HepG2 (cell line): ENCODE results near the gene HCRT. TPM values are rescaled to one million over a fixed set of nuclear protein-coding genes. Genes with fewer than 3 reads are reported as not detected.
A peak's percentile ranks its signal among the peaks of the same experiment; 100 is the strongest.

Experiments
- HES4 ChIP-seq: sonication (generic); formaldehyde crosslinking; IDR thresholded peaks from 2 replicates; pipeline ENCODE4 v1.9.0; 2021; ENCODE audit warnings: mild to moderate bottlenecking, missing genetic modification reagents, borderline replicate concordance
- ISX ChIP-seq: sonication (generic); formaldehyde crosslinking; conservative IDR thresholded peaks from 2 replicates; pipeline ENCODE4 v1.5.0; 2020; ENCODE audit warnings: missing genetic modification reagents
- NFE2L2 ChIP-seq: fragments of 150-350 bp; IDR thresholded peaks from 2 replicates; pipeline ENCODE4 v1.6.1; 2014; ENCODE audit warnings: low read length
- PBX3 ChIP-seq: sonication (generic); formaldehyde crosslinking; IDR thresholded peaks from 2 replicates; pipeline ENCODE4 v1.8.1; 2023; ENCODE audit warnings: missing genetic modification reagents, inconsistent platforms, borderline replicate concordance
- PHF21A ChIP-seq: sonication (generic); formaldehyde crosslinking; IDR thresholded peaks from 2 replicates; pipeline ENCODE4 v1.5.0; 2020; ENCODE audit warnings: mild to moderate bottlenecking, missing genetic modification reagents
- PRDM15 ChIP-seq: sonication (generic); formaldehyde crosslinking; IDR thresholded peaks from 2 replicates; pipeline ENCODE4 v1.4.0; 2020; ENCODE audit warnings: missing genetic modification reagents
- SALL2 ChIP-seq: sonication (generic); formaldehyde crosslinking; IDR thresholded peaks from 2 replicates; pipeline ENCODE4 v1.8.1; 2023; ENCODE audit warnings: mild to moderate bottlenecking, missing genetic modification reagents, inconsistent platforms
- SMYD3 ChIP-seq: sonication (generic); formaldehyde crosslinking; IDR thresholded peaks from 2 replicates; pipeline ENCODE4 v1.8.1; 2023; ENCODE audit warnings: mild to moderate bottlenecking, missing genetic modification reagents
- SOX5 ChIP-seq: IDR thresholded peaks from 2 replicates; pipeline ENCODE4 v1.6.1; 2016; ENCODE audit warnings: borderline replicate concordance
- YEATS2 ChIP-seq: sonication (generic); formaldehyde crosslinking; IDR thresholded peaks from 2 replicates; pipeline ENCODE4 v1.4.0; 2020; ENCODE audit warnings: missing genetic modification reagents, borderline replicate concordance
- ZEB1 ChIP-seq: IDR thresholded peaks from 2 replicates; pipeline ENCODE4 v1.6.1; 2012; ENCODE audit warnings: mild to moderate bottlenecking, low read depth, inconsistent platforms; ENCODE audit not compliant: insufficient replicate concordance
- ZNF282 ChIP-seq: fragments of 450-650 bp; IDR thresholded peaks from 2 replicates; pipeline ENCODE4 v1.6.1; 2018; ENCODE audit not compliant: partially characterized antibody
- ZNF552 ChIP-seq: sonication (generic); formaldehyde crosslinking; IDR thresholded peaks from 2 replicates; pipeline ENCODE4 v1.9.0; 2022; ENCODE audit warnings: missing genetic modification reagents, mild to moderate bottlenecking, borderline replicate concordance
- ZNF83 ChIP-seq: sonication (generic); formaldehyde crosslinking; IDR thresholded peaks from 2 replicates; pipeline ENCODE4 v1.4.0; 2020; ENCODE audit warnings: missing genetic modification reagents, mild to moderate bottlenecking, borderline replicate concordance
- polyA plus RNA-seq, 8 experiments: library from polyadenylated mRNA; depleted of rRNA in 3 of 8; stranded (reverse) in 7 of 8; unstranded in 1 of 8; fragments of >200 nt; fragmentation: Illumina TruSeq in 4 of 8; extraction: Trizol in 4 of 8; gene quantifications; 2 replicates each; pipeline versions ENCODE4 v1.2.1 to v1.2.3, GENCODE V29; 2011 to 2016; ENCODE audit warnings: low read depth in 4 of 8, missing spikeins in 1 of 8, mixed read lengths in 1 of 8; ENCODE audit not compliant: insufficient read depth in 1 of 8
- total RNA-seq, 5 experiments: library from RNA; depleted of rRNA; stranded (reverse); fragments of >200 nt; fragmentation: Illumina TruSeq; extraction: Trizol; gene quantifications; 2 replicates each; pipeline ENCODE4 v1.2.3, GENCODE V29; 2016; ENCODE audit warnings: low read depth in 1 of 5
- TF ChIP-seq, protein P1 (sequence below): sonication (generic); formaldehyde crosslinking; IDR thresholded peaks from 2 replicates; pipeline ENCODE4 v1.4.0; 2020; ENCODE audit warnings: missing genetic modification reagents
- TF ChIP-seq, protein P2 (sequence below): sonication (generic); formaldehyde crosslinking; IDR thresholded peaks from 2 replicates; pipeline ENCODE4 v1.4.0; 2020; ENCODE audit warnings: missing genetic modification reagents
- TF ChIP-seq, protein P3 (sequence below): sonication (generic); formaldehyde crosslinking; IDR thresholded peaks from 2 replicates; pipeline ENCODE4 v1.4.0; 2020; ENCODE audit warnings: missing genetic modification reagents, borderline replicate concordance

The HCRT gene
- total and polyA plus RNA-seq, 2 of the 13 experiments (the other 11 are each of a cell fraction or from before 2014, with no cell fraction given) = not detected

- TF ChIP-seq, protein P1, sequence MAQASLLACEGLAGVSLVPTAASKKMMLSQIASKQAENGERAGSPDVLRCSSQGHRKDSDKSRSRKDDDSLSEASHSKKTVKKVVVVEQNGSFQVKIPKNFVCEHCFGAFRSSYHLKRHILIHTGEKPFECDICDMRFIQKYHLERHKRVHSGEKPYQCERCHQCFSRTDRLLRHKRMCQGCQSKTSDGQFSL (CRISPR knock-in tag) = no peak
- no peak for TF ChIP-seq NFE2L2
- TF ChIP-seq, protein P2, sequence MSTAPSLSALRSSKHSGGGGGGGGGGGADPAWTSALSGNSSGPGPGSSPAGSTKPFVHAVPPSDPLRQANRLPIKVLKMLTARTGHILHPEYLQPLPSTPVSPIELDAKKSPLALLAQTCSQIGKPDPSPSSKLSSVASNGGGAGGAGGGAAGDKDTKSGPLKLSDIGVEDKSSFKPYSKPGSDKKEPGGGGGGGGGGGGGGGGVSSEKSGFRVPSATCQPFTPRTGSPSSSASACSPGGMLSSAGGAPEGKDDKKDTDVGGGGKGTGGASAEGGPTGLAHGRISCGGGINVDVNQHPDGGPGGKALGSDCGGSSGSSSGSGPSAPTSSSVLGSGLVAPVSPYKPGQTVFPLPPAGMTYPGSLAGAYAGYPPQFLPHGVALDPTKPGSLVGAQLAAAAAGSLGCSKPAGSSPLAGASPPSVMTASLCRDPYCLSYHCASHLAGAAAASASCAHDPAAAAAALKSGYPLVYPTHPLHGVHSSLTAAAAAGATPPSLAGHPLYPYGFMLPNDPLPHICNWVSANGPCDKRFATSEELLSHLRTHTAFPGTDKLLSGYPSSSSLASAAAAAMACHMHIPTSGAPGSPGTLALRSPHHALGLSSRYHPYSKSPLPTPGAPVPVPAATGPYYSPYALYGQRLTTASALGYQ (CRISPR knock-in tag) = no peak
- no peak for TF ChIP-seq SMYD3 (CRISPR knock-in tag)
- TF ChIP-seq HES4 (CRISPR knock-in tag) = no peak
- peak; percentile 91 for TF ChIP-seq PHF21A (CRISPR knock-in tag)
- no peak for TF ChIP-seq PRDM15 (CRISPR knock-in tag)
- peak; percentile 71; the same call in 1 of the 2 replicates for TF ChIP-seq SOX5
- no peak for TF ChIP-seq SALL2 (CRISPR knock-in tag)
- TF ChIP-seq ISX (CRISPR knock-in tag) = no peak
- no peak for TF ChIP-seq ZNF83 (CRISPR knock-in tag)
- TF ChIP-seq ZEB1 = peak; percentile 41
- TF ChIP-seq ZNF552 (CRISPR knock-in tag) = no peak
- no peak for TF ChIP-seq ZNF282
- TF ChIP-seq, protein P3, sequence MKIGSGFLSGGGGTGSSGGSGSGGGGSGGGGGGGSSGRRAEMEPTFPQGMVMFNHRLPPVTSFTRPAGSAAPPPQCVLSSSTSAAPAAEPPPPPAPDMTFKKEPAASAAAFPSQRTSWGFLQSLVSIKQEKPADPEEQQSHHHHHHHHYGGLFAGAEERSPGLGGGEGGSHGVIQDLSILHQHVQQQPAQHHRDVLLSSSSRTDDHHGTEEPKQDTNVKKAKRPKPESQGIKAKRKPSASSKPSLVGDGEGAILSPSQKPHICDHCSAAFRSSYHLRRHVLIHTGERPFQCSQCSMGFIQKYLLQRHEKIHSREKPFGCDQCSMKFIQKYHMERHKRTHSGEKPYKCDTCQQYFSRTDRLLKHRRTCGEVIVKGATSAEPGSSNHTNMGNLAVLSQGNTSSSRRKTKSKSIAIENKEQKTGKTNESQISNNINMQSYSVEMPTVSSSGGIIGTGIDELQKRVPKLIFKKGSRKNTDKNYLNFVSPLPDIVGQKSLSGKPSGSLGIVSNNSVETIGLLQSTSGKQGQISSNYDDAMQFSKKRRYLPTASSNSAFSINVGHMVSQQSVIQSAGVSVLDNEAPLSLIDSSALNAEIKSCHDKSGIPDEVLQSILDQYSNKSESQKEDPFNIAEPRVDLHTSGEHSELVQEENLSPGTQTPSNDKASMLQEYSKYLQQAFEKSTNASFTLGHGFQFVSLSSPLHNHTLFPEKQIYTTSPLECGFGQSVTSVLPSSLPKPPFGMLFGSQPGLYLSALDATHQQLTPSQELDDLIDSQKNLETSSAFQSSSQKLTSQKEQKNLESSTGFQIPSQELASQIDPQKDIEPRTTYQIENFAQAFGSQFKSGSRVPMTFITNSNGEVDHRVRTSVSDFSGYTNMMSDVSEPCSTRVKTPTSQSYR = no peak
- TF ChIP-seq YEATS2 (CRISPR knock-in tag) = peak; percentile 44; the same call in 1 of the 2 replicates
- TF ChIP-seq PBX3 (CRISPR knock-in tag) = no peak
These were observed 49.3 kb downstream of the HCRT start (continued) for GRCh38 chr17:42135664-42136653.
